ENCODE results near the gene EIF4A3.

EIF4A3 gene

GRCh38 chr17:80111702-80112470 is 35.0 kb downstream of the EIF4A3 start:
- DNase-seq: no peak

DNA sequence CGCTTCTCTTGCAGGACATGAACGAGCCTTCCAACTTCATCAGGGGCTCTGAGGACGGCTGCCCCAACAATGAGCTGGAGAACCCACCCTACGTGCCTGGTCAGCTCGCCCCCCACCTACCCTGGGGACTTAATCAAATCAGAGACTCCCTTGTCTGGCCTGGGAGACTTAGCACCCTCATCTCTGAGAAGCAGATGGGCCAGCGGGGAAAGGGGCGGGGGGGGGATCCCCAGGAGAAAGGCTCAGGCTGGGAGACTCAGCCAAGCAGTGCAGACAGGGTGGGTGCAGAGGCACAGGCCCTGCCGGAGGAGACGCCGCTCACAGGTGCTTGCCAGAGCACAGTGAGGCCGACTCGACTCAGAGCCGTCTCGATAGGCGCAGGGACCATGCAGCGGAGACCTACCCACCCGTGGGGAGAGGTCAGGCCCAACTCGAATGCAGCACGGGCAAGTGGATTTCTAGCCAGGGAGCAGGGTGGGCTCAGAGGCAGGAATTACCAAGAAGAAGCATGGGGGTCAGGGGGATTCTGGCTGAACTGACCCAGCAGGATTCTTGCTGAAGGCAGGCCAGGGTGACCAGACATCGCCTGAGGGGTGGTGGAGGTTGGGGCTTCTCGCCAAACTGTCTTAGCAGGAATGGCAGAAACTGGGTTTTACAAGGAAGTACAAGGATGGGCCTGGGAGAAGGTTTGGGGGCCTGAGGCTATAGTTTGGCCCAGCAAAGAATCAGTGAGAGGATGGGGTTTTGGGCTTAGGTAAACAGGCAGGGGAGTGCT is 35.8 kb downstream of the EIF4A3 start:
- no peak for DNase-seq

GRCh38 chr17:80110447-80110812 is 36.5 kb downstream of the EIF4A3 start:
- DNase-seq: no peak

- DNase-seq: no peak
Observed at GRCh38 chr17:80109713-80110446, 37.0 kb downstream of the EIF4A3 start.

DNA sequence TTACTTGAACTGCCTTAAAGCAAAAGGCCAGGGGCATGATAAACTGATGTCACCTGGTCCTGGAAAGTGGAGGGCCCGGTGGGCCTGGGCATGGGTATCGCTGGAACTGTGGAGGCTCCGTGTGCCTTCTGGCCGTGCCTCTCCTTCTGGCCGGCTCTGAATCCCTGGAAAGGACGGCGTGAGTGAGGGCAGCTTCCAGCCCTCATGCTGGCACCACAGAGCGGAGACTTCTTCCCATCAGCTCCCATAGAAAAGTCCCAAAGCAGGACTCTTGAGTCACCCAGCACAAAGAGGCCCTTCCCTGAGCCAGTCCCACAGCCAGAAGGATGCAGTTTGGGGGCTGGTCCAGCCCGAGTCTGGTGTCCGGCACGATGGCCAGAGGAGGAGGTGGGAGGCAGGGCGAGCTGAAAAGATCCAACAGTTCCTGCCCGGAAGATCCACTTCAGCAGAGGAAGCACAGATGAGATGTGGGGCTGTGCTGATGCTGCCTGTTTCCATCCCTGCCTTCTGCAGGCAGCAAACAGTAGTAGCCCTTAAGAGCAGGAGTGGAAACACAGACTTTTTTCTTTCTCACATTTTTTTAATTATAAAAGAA is 37.8 kb downstream of the EIF4A3 start:
- no peak for DNase-seq

- DNase-seq: no peak
Observed at GRCh38 chr17:80108036-80108971, 38.6 kb downstream of the EIF4A3 start.

- no peak for DNase-seq
Observed at GRCh38 chr17:80107231-80108021, 39.5 kb downstream of the EIF4A3 start.

DNA sequence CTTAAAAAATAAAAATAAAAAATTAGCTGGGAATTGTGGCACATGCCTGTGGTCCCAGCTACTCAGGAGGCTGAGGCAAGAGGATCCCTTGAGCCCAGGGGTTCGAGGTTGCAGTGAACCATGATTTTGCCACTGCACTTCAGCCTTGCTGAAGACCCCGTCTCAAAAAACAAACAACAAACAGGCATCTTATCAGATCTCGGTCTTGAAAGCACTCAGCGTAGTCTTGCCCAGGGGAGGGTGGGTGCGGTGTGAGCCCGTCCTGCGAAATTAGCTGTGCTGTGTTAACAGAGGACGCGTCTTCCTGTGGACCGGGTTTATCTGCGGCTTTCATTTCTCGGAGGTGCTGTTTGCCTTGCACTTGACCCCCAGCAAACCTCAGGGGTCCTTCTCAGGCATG is 40.2 kb downstream of the EIF4A3 start:
- no peak for DNase-seq

DNA sequence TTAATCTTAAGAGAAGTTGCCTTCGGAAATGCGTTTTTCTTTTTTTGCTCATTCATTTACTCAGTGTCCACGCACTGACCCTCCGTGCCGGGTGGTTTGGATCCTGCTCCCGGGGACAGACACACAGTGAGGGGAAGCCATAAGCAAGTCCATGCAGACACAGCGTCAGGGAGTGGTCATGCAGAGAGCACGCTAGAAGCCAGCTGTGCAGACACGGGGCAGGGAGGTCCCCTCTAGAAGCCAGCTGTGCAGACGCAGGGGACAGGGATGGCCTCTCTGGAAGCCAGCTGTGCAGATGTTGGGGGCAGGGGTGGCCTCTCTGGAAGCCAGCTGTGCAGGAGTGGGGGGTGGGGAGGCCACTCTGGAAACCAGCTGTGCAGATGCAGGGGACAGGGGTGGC is 40.8 kb downstream of the EIF4A3 start:
- no peak for DNase-seq

GRCh38 chr17:80105762-80106161 is 41.2 kb downstream of the EIF4A3 start:
- no peak for DNase-seq

DNA sequence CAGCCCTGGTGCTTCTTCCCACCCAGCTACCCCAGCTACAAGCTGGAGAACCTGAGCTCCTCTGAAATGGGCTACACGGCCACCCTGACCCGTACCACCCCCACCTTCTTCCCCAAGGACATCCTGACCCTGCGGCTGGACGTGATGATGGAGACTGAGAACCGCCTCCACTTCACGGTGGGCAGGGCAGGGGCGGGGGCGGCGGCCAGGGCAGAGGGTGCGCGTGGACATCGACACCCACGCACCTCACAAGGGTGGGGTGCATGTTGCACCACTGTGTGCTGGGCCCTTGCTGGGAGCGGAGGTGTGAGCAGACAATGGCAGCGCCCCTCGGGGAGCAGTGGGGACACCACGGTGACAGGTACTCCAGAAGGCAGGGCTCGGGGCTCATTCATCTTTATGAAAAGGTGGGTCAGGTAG is 42.0 kb downstream of the EIF4A3 start:
- DNase-seq: no peak

GRCh38 chr17:80104321-80104955 is 42.5 kb downstream of the EIF4A3 start:
- DNase-seq: no peak

DNA sequence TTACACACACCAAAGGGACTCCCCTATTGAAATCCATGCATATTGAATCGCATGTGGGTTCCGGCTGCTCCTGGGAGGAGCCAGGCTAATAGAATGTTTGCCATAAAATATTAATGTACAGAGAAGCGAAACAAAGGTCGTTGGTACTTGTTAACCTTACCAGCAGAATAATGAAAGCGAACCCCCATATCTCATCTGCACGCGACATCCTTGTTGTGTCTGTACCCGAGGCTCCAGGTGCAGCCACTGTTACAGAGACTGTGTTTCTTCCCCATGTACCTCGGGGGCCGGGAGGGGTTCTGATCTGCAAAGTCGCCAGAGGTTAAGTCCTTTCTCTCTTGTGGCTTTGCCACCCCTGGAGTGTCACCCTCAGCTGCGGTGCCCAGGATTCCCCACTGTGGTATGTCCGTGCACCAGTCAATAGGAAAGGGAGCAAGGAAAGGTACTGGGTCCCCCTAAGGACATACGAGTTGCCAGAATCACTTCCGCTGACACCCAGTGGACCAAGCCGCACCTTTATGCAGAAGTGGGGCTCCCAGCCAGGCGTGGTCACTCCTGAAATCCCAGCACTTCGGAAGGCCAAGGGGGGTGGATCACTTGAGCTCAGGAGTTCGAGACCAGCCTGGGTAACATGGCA is 43.4 kb downstream of the EIF4A3 start:
- DNase-seq: no peak

DNA sequence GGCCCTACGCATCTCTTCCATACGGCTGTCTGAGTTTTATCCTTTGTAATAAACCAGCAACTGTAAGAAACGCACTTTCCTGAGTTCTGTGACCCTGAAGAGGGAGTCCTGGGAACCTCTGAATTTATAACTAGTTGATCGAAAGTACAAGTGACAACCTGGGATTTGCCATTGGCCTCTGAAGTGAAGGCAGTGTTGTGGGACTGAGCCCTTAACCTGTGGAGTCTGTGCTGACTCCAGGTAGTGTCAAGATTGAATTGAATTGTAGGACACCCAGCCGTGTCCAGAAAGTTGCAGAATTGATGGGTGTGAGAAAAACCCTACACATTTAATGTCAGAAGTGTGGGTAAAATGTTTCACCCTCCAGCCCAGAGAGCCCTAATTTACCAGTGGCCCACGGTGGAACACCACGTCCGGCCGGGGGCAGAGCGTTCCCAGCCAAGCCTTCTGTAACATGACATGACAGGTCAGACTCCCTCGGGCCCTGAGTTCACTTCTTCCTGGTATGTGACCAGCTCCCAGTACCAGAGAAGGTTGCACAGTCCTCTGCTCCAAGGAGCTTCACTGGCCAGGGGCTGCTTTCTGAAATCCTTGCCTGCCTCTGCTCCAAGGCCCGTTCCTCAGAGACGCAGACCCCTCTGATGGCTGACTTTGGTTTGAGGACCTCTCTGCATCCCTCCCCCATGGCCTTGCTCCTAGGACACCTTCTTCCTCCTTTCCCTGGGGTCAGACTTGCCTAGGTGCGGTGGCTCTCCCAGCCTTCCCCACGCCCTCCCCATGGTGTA is 44.1 kb downstream of the EIF4A3 start:
- no peak for DNase-seq

DNA sequence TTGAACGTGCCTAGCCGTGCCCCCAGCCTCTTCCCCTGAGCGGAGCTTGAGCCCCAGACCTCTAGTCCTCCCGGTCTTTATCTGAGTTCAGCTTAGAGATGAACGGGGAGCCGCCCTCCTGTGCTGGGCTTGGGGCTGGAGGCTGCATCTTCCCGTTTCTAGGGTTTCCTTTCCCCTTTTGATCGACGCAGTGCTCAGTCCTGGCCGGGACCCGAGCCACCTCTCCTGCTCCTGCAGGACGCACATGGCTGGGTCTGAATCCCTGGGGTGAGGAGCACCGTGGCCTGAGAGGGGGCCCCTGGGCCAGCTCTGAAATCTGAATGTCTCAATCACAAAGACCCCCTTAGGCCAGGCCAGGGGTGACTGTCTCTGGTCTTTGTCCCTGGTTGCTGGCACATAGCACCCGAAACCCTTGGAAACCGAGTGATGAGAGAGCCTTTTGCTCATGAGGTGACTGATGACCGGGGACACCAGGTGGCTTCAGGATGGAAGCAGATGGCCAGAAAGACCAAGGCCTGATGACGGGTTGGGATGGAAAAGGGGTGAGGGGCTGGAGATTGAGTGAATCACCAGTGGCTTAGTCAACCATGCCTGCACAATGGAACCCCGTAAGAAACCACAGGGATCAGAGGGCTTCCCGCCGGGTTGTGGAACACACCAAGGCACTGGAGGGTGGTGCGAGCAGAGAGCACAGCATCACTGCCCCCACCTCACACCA is 44.8 kb downstream of the EIF4A3 start:
- peak in 1 of 4 experiments; percentile 32 for DNase-seq

DNA sequence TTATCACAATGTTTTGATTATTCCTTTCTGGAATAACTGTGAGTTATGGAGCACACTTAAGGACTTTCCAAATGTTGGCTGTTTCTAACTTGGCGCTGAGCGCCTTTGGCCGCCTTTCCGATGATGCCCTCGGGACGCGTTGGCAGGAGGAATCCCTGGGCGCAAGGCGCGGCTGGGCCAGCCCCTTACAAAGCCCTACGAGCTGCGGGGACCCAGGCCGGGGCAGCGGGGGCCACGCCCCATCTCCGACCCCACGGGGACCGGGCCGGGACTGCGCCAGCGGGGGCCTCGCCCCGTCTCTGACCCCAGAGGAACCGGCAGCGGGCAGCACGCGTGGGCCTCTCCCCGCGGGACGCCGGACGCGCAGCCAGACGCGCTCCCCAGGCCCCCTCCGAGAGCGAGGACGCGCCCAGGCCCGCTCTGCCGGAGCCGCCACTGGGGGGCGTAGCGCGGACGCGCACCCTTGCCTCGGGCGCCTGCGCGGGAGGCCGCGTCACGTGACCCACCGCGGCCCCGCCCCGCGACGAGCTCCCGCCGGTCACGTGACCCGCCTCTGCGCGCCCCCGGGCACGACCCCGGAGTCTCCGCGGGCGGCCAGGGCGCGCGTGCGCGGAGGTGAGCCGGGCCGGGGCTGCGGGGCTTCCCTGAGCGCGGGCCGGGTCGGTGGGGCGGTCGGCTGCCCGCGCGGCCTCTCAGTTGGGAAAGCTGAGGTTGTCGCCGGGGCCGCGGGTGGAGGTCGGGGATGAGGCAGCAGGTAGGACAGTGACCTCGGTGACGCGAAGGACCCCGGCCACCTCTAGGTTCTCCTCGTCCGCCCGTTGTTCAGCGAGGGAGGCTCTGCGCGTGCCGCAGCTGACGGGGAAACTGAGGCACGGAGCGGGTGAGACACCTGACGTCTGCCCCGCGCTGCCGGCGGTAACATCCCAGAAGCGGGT is 45.6 kb downstream of the EIF4A3 start, which contains the start of gene GAA:
Gene GAA (plus strand): TSS at position 571 of the 935 bp plus-strand sequence. CDS start 3,006 bp downstream, outside the sequence.
- peak; percentile 69 to 89 (median 77) for DNase-seq

- no peak for DNase-seq
Observed at GRCh38 chr17:80100035-80100323, 46.9 kb downstream of the EIF4A3 start.
